ENCODE measurements around the gene GNAS-AS1.

Gene GNAS-AS1

GRCh38 chr20:58855506-58856389 lies 5.0 kb upstream of the GNAS-AS1 start:
- DNase-seq, result no peak

- no peak for DNase-seq
Observed at GRCh38 chr20:58854638-58855471, 4.2 kb upstream of the GNAS-AS1 start.

GRCh38 chr20:58853976-58854637 lies 3.4 kb upstream of the GNAS-AS1 start:
- no peak for DNase-seq

GRCh38 chr20:58853466-58853865 lies 2.8 kb upstream of the GNAS-AS1 start:
- DNase-seq, result no peak

GRCh38 chr20:58852543-58853271 lies 2.0 kb upstream of the GNAS-AS1 start, which contains the start of gene GNAS:
TSS of gene GNAS (plus strand) at chr20:58852716.
- peak; percentile 14 for DNase-seq

GRCh38 chr20:58851969-58852458 lies 1.3 kb upstream of the GNAS-AS1 start:
- DNase-seq, result no peak

- DNase-seq, result no peak
Observed at GRCh38 chr20:58851221-58851968, 693 bp upstream of the GNAS-AS1 start.

- DNase-seq, result no peak
Observed at GRCh38 chr20:58847463-58847862, 3.2 kb downstream of the GNAS-AS1 start.

GRCh38 chr20:58845706-58846105 lies 5.0 kb downstream of the GNAS-AS1 start:
- no peak for DNase-seq

GRCh38 chr20:58843128-58843556 lies 7.6 kb downstream of the GNAS-AS1 start:
- DNase-seq, result no peak

- no peak for DNase-seq
Observed at GRCh38 chr20:58842276-58842675, 8.4 kb downstream of the GNAS-AS1 start.

- no peak for DNase-seq
Observed at GRCh38 chr20:58841539-58842264, 9.0 kb downstream of the GNAS-AS1 start.

- no peak for DNase-seq
Observed at GRCh38 chr20:58840816-58841538, 9.7 kb downstream of the GNAS-AS1 start.

- DNase-seq, result no peak
Observed at GRCh38 chr20:58839991-58840747, 10.5 kb downstream of the GNAS-AS1 start.

- no peak for DNase-seq
Observed at GRCh38 chr20:58839474-58839874, 11.2 kb downstream of the GNAS-AS1 start.

- no peak for DNase-seq
Observed at GRCh38 chr20:58838174-58838573, 12.5 kb downstream of the GNAS-AS1 start.

- no peak for DNase-seq
Observed at GRCh38 chr20:58837717-58838116, 13.0 kb downstream of the GNAS-AS1 start.

- DNase-seq, result no peak
Observed at GRCh38 chr20:58836616-58837204, 14.0 kb downstream of the GNAS-AS1 start.

GRCh38 chr20:58835231-58835630 lies 15.5 kb downstream of the GNAS-AS1 start:
- DNase-seq, result no peak

Data from DMS53 (cell line).